Smooth muscle cell (in vitro differentiated cells): ENCODE results near the gene CBLC. TPM values are rescaled to one million over a fixed set of nuclear protein-coding genes. Genes with fewer than 3 reads are reported as not detected.

Experiments
- DNase-seq: peaks from one replicate; lab custom pipeline; 2025; ENCODE audit not compliant: unreplicated experiment; lab: John Stamatoyannopoulos, UW
- H2AFZ ChIP-seq: fragments of 200-600 bp; sonication (generic); 2 replicates; pipeline ENCODE4 v1.6.0; 2016; ENCODE audit warnings: antibody characterized with exemption, low read depth, mild to moderate bottlenecking
- H3F3A ChIP-seq: fragments of 200-600 bp; sonication (generic); 2 replicates; pipeline ENCODE4 v1.6.0; 2017; ENCODE audit warnings: antibody characterized with exemption, low read depth
- H3K27ac ChIP-seq: fragments of 200-600 bp; sonication (generic); 2 replicates; pipeline ENCODE4 v1.5.1; 2016; ENCODE audit warnings: low read depth, mild to moderate bottlenecking
- H3K27me3 ChIP-seq: fragments of 200-600 bp; sonication (generic); 2 replicates; pipeline ENCODE4 v1.6.1; 2016; ENCODE audit warnings: low read depth, mild to moderate bottlenecking
- H3K36me3 ChIP-seq: fragments of 200-600 bp; sonication (generic); 2 replicates; pipeline ENCODE4 v1.5.1; 2016; ENCODE audit warnings: low read depth
- H3K4me1 ChIP-seq: fragments of 200-600 bp; sonication (generic); 2 replicates; pipeline ENCODE4 v1.5.1; 2016; ENCODE audit warnings: low read depth
- H3K4me2 ChIP-seq: fragments of 200-600 bp; sonication (generic); 2 replicates; pipeline ENCODE4 v1.6.0; 2016; ENCODE audit warnings: mild to moderate bottlenecking
- H3K4me3 ChIP-seq: fragments of 200-600 bp; sonication (generic); 2 replicates; pipeline ENCODE4 v1.5.1; 2016; ENCODE audit warnings: mild to moderate bottlenecking
- H3K79me2 ChIP-seq: fragments of 200-600 bp; sonication (generic); 2 replicates; pipeline ENCODE4 v1.6.0; 2016; ENCODE audit warnings: low read depth, mild to moderate bottlenecking
- H3K9ac ChIP-seq: fragments of 200-600 bp; sonication (generic); 2 replicates; pipeline ENCODE4 v1.6.0; 2016; ENCODE audit warnings: low read depth
- H3K9me3 ChIP-seq: fragments of 200-600 bp; sonication (generic); replicated peaks from 2 replicates; pipeline ENCODE4 v1.5.1; 2016; ENCODE audit warnings: low read depth
- H4K20me1 ChIP-seq: fragments of 200-600 bp; sonication (generic); 2 replicates; pipeline ENCODE4 v1.6.0; 2016; ENCODE audit warnings: low read depth
- CTCF ChIP-seq: fragments of 200-600 bp; sonication (generic); IDR thresholded peaks from 2 replicates; pipeline ENCODE4 v1.5.1; 2017; ENCODE audit warnings: borderline replicate concordance, mild to moderate bottlenecking, antibody characterized with exemption; ENCODE audit not compliant: insufficient read depth, poor library complexity, severe bottlenecking
- WGBS: methylation state at CpG from one replicate; pipeline ENCODE4 v1.1.7; 2016; ENCODE audit warnings: low lambda C conversion rate; 5-methylcytosine and 5-hydroxymethylcytosine counted together
- polyA plus RNA-seq: library from polyadenylated mRNA; unstranded; fragments of >200 nt; fragmentation: Nextera tagmentation; extraction: Ambion mirVana; gene quantifications from 2 replicates; pipeline ENCODE4 v1.2.1, GENCODE V29; 2016
- total RNA-seq: library from RNA; depleted of rRNA; stranded (reverse); fragments of >200 nt; gene quantifications from 2 replicates; pipeline ENCODE4 v1.2.3, GENCODE V29; 2014

CBLC gene
- total and polyA plus RNA-seq, 2 experiments from 2014 or later, result 0.40 to 0.87 TPM

GRCh38 chr19:44749994-44750393 lies 27.7 kb upstream of the CBLC start:
- no peaks in the 10 kb centered on the region for H3K9me3 ChIP-seq
- H4K20me1 ChIP-seq, result peaks cover 34% of the 10 kb centered on the region
- H3K4me1 ChIP-seq, result peaks cover 15% of the 10 kb centered on the region
- H3K36me3 ChIP-seq, result no peaks in the 10 kb centered on the region
- no peak overlapping the region for H3K27ac ChIP-seq
- no peak for TF ChIP-seq CTCF
- no peak overlapping the region for H3K9ac ChIP-seq
- H3K27me3 ChIP-seq, result no peaks in the 10 kb centered on the region
- H3K4me2 ChIP-seq, result peak overlapping the region; percentile 98
- peaks cover 37% of the 10 kb centered on the region for H3F3A ChIP-seq
- H3K4me3 ChIP-seq, result peak overlapping the region; percentile 92
- 85% methylated on average over 10 of the region's 10 CpGs for WGBS
- no peak for DNase-seq
- H2AFZ ChIP-seq, result no peak overlapping the region
- peaks cover 28% of the 10 kb centered on the region for H3K79me2 ChIP-seq

- Histone ChIP-seq H3K9ac (no peak overlapping the region), H3K4me2 (peak overlapping the region; percentile 98), H3K27me3 (no peaks in the 10 kb centered on the region), H3K4me1 (peaks cover 21% of the 10 kb centered on the region), H3K4me3 (no peak overlapping the region), H3F3A (peaks cover 40% of the 10 kb centered on the region), H3K27ac (peak overlapping the region; percentile 53), H3K36me3 (no peaks in the 10 kb centered on the region), H2AFZ (no peak overlapping the region), H3K79me2 (peaks cover 33% of the 10 kb centered on the region), H4K20me1 (peaks cover 46% of the 10 kb centered on the region), H3K9me3 (no peaks in the 10 kb centered on the region)
- WGBS, result 80% methylated on average over 8 of the region's 8 CpGs
- no peak for TF ChIP-seq CTCF
- DNase-seq, result no peak
Measured at GRCh38 chr19:44752123-44752815, 25.4 kb upstream of the CBLC start.

- WGBS, result 15% methylated on average over 17 of the region's 18 CpGs
- H3K27me3 ChIP-seq, result no peaks in the 10 kb centered on the region
- no peaks in the 10 kb centered on the region for H3K9me3 ChIP-seq
- no peaks in the 10 kb centered on the region for H3K36me3 ChIP-seq
- peak overlapping the region; percentile 98 for H3K4me2 ChIP-seq
- H3K27ac ChIP-seq, result peak overlapping the region; percentile 88
- peaks cover 33% of the 10 kb centered on the region for H3K79me2 ChIP-seq
- H3K4me3 ChIP-seq, result peak overlapping the region; percentile 48
- peaks cover 52% of the 10 kb centered on the region for H4K20me1 ChIP-seq
- peaks cover 22% of the 10 kb centered on the region for H3K4me1 ChIP-seq
- H2AFZ ChIP-seq, result no peak overlapping the region
- peaks cover 35% of the 10 kb centered on the region for H3F3A ChIP-seq
- H3K9ac ChIP-seq, result peak overlapping the region; percentile 66
- TF ChIP-seq CTCF, result no peak
- DNase-seq, result peak; percentile 67
Measured at GRCh38 chr19:44752816-44753625, 24.7 kb upstream of the CBLC start.
